GM23338 (cell line): Measurements from ENCODE around the gene CD47. TPM values are rescaled to one million over a fixed set of nuclear protein-coding genes. Genes with fewer than 3 reads are reported as not detected.

Source experiments
- ATAC-seq: fragments of 200-7000 bp; cut with Tn5 transposase; 3 replicates; pipeline ENCODE4 v1.9.1; 2020
- DNase-seq: peaks from one replicate; pipeline ENCODE4 v3.0.0-alpha.2; 2015; ENCODE audit warnings: low spot score
- H2AFZ ChIP-seq: fragments of 200-600 bp; sonication (generic); 2 replicates; pipeline ENCODE4 v1.8.0; 2016; ENCODE audit warnings: antibody characterized with exemption, mild to moderate bottlenecking, moderate library complexity
- H3F3A ChIP-seq: fragments of 200-600 bp; sonication (generic); replicated peaks from 2 replicates; pipeline ENCODE4 v1.8.0; 2017; ENCODE audit warnings: antibody characterized with exemption, mixed run types, low read depth
- H3K27ac ChIP-seq: fragments of 200-600 bp; sonication (generic); 2 replicates; pipeline ENCODE4 v1.6.1; 2016; ENCODE audit warnings: low read depth
- H3K27me3 ChIP-seq: fragments of 200-600 bp; sonication (generic); 2 replicates; pipeline ENCODE4 v1.8.0; 2016; ENCODE audit warnings: mild to moderate bottlenecking, mixed run types, moderate library complexity; ENCODE audit not compliant: insufficient read depth
- H3K36me3 ChIP-seq: fragments of 200-600 bp; sonication (generic); 2 replicates; pipeline ENCODE4 v1.8.0; 2016; ENCODE audit warnings: mild to moderate bottlenecking; ENCODE audit not compliant: insufficient read depth
- H3K4me1 ChIP-seq: fragments of 200-600 bp; sonication (generic); 2 replicates; pipeline ENCODE4 v1.8.0; 2016; ENCODE audit warnings: mild to moderate bottlenecking, moderate library complexity; ENCODE audit not compliant: insufficient read depth
- H3K4me2 ChIP-seq: fragments of 200-600 bp; sonication (generic); 2 replicates; pipeline ENCODE4 v1.7.1; 2017; ENCODE audit warnings: mixed run types
- H3K4me3 ChIP-seq: fragments of 200-600 bp; sonication (generic); 2 replicates; pipeline ENCODE4 v1.6.1; 2016; ENCODE audit warnings: mixed run types
- H3K79me2 ChIP-seq: fragments of 200-600 bp; sonication (generic); replicated peaks from 2 replicates; pipeline ENCODE4 v1.8.0; 2017; ENCODE audit warnings: mild to moderate bottlenecking; ENCODE audit not compliant: insufficient read depth
- H3K9me2 ChIP-seq: fragments of 200-600 bp; sonication (generic); 2 replicates; pipeline ENCODE4 v1.8.0; 2017; ENCODE audit not compliant: insufficient read depth
- H4K20me1 ChIP-seq: fragments of 200-600 bp; sonication (generic); replicated peaks from 2 replicates; pipeline ENCODE4 v1.8.0; 2017; ENCODE audit warnings: mild to moderate bottlenecking; ENCODE audit not compliant: insufficient read depth
- H3K27ac Mint-ChIP-seq: 2 replicates; pipeline ENCODE4 v1.8.0; 2020; ENCODE audit warnings: inconsistent platforms, mild to moderate bottlenecking, moderate library complexity, mixed read lengths
- H3K27me3 Mint-ChIP-seq: 3 replicates; pipeline ENCODE4 v1.8.0; 2022; ENCODE audit warnings: low read depth, mild to moderate bottlenecking, moderate library complexity, mixed read lengths, inconsistent platforms; ENCODE audit not compliant: insufficient read depth, poor library complexity
- H3K36me3 Mint-ChIP-seq: 3 replicates; pipeline ENCODE4 v1.8.0; 2021; ENCODE audit warnings: low read depth, mild to moderate bottlenecking, inconsistent platforms, moderate library complexity, mixed read lengths
- H3K4me1 Mint-ChIP-seq: 3 replicates; pipeline ENCODE4 v1.8.0; 2020; ENCODE audit warnings: mild to moderate bottlenecking, inconsistent platforms, mixed read lengths
- H3K4me3 Mint-ChIP-seq: 3 replicates; pipeline ENCODE4 v1.8.0; 2021; ENCODE audit warnings: moderate library complexity, mild to moderate bottlenecking, inconsistent platforms, mixed read lengths
- H3K9me3 Mint-ChIP-seq: 3 replicates; pipeline ENCODE4 v1.8.0; 2020; ENCODE audit warnings: moderate library complexity, mild to moderate bottlenecking, inconsistent platforms, mixed read lengths
- CREB1 ChIP-seq: fragments of 250-450 bp; sonication (Bioruptor Pico); IDR thresholded peaks from 2 replicates; pipeline ENCODE4 v1.5.0; 2020; ENCODE audit warnings: low read depth, mild to moderate bottlenecking, moderate library complexity
- EZH2 ChIP-seq: fragments of 200-600 bp; sonication (generic); IDR thresholded peaks from one replicate; pipeline ENCODE4 v1.8.0; 2017; ENCODE audit warnings: antibody characterized with exemption, mild to moderate bottlenecking, low read depth; ENCODE audit not compliant: unreplicated experiment
- EZH2phosphoT487 ChIP-seq: fragments of 200-600 bp; sonication (generic); IDR thresholded peaks from one replicate; pipeline ENCODE4 v1.8.1; 2018; ENCODE audit warnings: antibody characterized with exemption; ENCODE audit not compliant: unreplicated experiment
- JUNB ChIP-seq: IDR thresholded peaks from one replicate; pipeline ENCODE4 v1.6.1; 2016; ENCODE audit warnings: antibody characterized with exemption; ENCODE audit not compliant: unreplicated experiment
- NANOG ChIP-seq: IDR thresholded peaks from 2 replicates; pipeline ENCODE4 v1.6.1; 2016; ENCODE audit warnings: antibody characterized with exemption, borderline replicate concordance
- POLR2AphosphoS5 ChIP-seq: IDR thresholded peaks from 2 replicates; pipeline ENCODE4 v1.6.1; 2016; ENCODE audit warnings: antibody characterized with exemption, low read depth
- STAT1 ChIP-seq: IDR thresholded peaks from one replicate; pipeline ENCODE4 v1.6.1; 2016; ENCODE audit warnings: antibody characterized with exemption; ENCODE audit not compliant: unreplicated experiment
- ZNF114 ChIP-seq: fragments of 250-450 bp; sonication (Bioruptor Pico); IDR thresholded peaks from 2 replicates; pipeline ENCODE4 v1.5.0; 2020; ENCODE audit warnings: mild to moderate bottlenecking, moderate library complexity
- ZNF331 ChIP-seq: fragments of 250-450 bp; sonication (Bioruptor Pico); IDR thresholded peaks from 2 replicates; pipeline ENCODE4 v1.5.0; 2020; ENCODE audit warnings: low read depth, mild to moderate bottlenecking, moderate library complexity
- polyA plus RNA-seq: library from polyadenylated mRNA; unstranded; fragments of >200 nt; fragmentation: Nextera tagmentation; extraction: Ambion mirVana; gene quantifications from 2 replicates; pipeline ENCODE4 v1.2.1, GENCODE V29; 2016
- total RNA-seq: library from RNA; depleted of rRNA; stranded (reverse); fragments of >200 nt; shearing (Covaris generic); gene quantifications from 2 replicates; pipeline ENCODE4 v1.2.3, GENCODE V29; 2014
- TF ChIP-seq, protein P1 (sequence below): fragments of 250-450 bp; sonication (Bioruptor Pico); IDR thresholded peaks from 2 replicates; pipeline ENCODE4 v1.5.0; 2020; ENCODE audit warnings: mild to moderate bottlenecking, moderate library complexity
- TF ChIP-seq, protein P2 (sequence below): IDR thresholded peaks from one replicate; pipeline ENCODE4 v1.6.1; 2018; ENCODE audit warnings: antibody characterized with exemption; ENCODE audit not compliant: unreplicated experiment
- TF ChIP-seq, protein P3 (sequence below): IDR thresholded peaks from 2 replicates; pipeline ENCODE4 v1.6.1; 2016; ENCODE audit warnings: antibody characterized with exemption
- TF ChIP-seq, protein P4 (sequence below), 2 experiments: fragments of 200-600 bp in 1 of 2; sonication (generic) in 1 of 2; conservative IDR thresholded peaks; 2 replicates each; pipeline versions ENCODE4 v1.5.1 to v1.6.1; 2016 to 2017; ENCODE audit warnings: antibody characterized with exemption in 2 of 2, low read depth in 2 of 2, mild to moderate bottlenecking in 2 of 2, moderate library complexity in 1 of 2

CD47 gene
- total and polyA plus RNA-seq, 2 experiments from 2014 or later: 22.1 to 26.9 TPM

DNA sequence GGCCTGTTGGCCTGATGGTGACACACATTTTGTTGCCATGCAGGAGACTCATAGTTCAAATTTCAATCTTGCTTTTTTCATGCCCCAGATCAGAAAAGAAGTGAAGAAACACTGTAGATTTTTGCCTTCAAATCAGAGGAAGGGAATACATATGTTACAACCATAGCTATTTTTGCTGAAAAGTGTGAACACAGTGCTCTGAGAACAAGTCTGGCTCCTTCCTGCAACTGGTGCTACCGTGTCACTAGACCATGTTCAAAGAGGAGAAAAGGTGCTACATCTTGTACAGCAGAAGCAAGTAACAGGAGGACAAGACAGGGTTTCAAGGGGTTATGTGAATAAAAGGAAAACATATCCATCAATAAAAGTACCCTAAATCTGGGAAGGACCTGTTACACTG is 44.6 kb downstream of the CD47 start:
- TF ChIP-seq, protein P1, sequence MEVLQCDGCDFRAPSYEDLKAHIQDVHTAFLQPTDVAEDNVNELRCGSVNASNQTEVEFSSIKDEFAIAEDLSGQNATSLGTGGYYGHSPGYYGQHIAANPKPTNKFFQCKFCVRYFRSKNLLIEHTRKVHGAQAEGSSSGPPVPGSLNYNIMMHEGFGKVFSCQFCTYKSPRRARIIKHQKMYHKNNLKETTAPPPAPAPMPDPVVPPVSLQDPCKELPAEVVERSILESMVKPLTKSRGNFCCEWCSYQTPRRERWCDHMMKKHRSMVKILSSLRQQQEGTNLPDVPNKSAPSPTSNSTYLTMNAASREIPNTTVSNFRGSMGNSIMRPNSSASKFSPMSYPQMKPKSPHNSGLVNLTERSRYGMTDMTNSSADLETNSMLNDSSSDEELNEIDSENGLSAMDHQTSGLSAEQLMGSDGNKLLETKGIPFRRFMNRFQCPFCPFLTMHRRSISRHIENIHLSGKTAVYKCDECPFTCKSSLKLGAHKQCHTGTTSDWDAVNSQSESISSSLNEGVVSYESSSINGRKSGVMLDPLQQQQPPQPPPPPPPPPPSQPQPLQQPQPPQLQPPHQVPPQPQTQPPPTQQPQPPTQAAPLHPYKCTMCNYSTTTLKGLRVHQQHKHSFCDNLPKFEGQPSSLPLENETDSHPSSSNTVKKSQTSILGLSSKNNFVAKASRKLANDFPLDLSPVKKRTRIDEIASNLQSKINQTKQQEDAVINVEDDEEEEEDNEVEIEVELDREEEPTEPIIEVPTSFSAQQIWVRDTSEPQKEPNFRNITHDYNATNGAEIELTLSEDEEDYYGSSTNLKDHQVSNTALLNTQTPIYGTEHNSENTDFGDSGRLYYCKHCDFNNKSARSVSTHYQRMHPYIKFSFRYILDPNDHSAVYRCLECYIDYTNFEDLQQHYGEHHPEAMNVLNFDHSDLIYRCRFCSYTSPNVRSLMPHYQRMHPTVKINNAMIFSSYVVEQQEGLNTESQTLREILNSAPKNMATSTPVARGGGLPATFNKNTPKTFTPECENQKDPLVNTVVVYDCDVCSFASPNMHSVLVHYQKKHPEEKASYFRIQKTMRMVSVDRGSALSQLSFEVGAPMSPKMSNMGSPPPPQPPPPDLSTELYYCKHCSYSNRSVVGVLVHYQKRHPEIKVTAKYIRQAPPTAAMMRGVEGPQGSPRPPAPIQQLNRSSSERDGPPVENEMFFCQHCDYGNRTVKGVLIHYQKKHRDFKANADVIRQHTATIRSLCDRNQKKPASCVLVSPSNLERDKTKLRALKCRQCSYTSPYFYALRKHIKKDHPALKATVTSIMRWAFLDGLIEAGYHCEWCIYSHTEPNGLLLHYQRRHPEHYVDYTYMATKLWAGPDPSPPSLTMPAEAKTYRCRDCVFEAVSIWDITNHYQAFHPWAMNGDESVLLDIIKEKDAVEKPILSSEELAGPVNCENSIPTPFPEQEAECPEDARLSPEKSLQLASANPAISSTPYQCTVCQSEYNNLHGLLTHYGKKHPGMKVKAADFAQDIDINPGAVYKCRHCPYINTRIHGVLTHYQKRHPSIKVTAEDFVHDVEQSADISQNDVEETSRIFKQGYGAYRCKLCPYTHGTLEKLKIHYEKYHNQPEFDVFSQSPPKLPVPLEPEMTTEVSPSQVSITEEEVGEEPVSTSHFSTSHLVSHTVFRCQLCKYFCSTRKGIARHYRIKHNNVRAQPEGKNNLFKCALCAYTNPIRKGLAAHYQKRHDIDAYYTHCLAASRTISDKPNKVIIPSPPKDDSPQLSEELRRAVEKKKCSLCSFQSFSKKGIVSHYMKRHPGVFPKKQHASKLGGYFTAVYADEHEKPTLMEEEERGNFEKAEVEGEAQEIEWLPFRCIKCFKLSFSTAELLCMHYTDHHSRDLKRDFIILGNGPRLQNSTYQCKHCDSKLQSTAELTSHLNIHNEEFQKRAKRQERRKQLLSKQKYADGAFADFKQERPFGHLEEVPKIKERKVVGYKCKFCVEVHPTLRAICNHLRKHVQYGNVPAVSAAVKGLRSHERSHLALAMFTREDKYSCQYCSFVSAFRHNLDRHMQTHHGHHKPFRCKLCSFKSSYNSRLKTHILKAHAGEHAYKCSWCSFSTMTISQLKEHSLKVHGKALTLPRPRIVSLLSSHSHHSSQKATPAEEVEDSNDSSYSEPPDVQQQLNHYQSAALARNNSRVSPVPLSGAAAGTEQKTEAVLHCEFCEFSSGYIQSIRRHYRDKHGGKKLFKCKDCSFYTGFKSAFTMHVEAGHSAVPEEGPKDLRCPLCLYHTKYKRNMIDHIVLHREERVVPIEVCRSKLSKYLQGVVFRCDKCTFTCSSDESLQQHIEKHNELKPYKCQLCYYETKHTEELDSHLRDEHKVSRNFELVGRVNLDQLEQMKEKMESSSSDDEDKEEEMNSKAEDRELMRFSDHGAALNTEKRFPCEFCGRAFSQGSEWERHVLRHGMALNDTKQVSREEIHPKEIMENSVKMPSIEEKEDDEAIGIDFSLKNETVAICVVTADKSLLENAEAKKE (CRISPR knock-in tag): no peak
- no peak for TF ChIP-seq NANOG
- no peak for TF ChIP-seq CREB1
- TF ChIP-seq ZNF114 (CRISPR knock-in tag): no peak
- TF ChIP-seq JUNB: no peak
- TF ChIP-seq, protein P2, sequence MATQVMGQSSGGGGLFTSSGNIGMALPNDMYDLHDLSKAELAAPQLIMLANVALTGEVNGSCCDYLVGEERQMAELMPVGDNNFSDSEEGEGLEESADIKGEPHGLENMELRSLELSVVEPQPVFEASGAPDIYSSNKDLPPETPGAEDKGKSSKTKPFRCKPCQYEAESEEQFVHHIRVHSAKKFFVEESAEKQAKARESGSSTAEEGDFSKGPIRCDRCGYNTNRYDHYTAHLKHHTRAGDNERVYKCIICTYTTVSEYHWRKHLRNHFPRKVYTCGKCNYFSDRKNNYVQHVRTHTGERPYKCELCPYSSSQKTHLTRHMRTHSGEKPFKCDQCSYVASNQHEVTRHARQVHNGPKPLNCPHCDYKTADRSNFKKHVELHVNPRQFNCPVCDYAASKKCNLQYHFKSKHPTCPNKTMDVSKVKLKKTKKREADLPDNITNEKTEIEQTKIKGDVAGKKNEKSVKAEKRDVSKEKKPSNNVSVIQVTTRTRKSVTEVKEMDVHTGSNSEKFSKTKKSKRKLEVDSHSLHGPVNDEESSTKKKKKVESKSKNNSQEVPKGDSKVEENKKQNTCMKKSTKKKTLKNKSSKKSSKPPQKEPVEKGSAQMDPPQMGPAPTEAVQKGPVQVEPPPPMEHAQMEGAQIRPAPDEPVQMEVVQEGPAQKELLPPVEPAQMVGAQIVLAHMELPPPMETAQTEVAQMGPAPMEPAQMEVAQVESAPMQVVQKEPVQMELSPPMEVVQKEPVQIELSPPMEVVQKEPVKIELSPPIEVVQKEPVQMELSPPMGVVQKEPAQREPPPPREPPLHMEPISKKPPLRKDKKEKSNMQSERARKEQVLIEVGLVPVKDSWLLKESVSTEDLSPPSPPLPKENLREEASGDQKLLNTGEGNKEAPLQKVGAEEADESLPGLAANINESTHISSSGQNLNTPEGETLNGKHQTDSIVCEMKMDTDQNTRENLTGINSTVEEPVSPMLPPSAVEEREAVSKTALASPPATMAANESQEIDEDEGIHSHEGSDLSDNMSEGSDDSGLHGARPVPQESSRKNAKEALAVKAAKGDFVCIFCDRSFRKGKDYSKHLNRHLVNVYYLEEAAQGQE: no peak
- TF ChIP-seq, protein P3, sequence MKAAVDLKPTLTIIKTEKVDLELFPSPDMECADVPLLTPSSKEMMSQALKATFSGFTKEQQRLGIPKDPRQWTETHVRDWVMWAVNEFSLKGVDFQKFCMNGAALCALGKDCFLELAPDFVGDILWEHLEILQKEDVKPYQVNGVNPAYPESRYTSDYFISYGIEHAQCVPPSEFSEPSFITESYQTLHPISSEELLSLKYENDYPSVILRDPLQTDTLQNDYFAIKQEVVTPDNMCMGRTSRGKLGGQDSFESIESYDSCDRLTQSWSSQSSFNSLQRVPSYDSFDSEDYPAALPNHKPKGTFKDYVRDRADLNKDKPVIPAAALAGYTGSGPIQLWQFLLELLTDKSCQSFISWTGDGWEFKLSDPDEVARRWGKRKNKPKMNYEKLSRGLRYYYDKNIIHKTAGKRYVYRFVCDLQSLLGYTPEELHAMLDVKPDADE: no peak
- TF ChIP-seq ZNF331 (CRISPR knock-in tag): no peak
- no peak for TF ChIP-seq EZH2phosphoT487
- TF ChIP-seq, protein P4, sequence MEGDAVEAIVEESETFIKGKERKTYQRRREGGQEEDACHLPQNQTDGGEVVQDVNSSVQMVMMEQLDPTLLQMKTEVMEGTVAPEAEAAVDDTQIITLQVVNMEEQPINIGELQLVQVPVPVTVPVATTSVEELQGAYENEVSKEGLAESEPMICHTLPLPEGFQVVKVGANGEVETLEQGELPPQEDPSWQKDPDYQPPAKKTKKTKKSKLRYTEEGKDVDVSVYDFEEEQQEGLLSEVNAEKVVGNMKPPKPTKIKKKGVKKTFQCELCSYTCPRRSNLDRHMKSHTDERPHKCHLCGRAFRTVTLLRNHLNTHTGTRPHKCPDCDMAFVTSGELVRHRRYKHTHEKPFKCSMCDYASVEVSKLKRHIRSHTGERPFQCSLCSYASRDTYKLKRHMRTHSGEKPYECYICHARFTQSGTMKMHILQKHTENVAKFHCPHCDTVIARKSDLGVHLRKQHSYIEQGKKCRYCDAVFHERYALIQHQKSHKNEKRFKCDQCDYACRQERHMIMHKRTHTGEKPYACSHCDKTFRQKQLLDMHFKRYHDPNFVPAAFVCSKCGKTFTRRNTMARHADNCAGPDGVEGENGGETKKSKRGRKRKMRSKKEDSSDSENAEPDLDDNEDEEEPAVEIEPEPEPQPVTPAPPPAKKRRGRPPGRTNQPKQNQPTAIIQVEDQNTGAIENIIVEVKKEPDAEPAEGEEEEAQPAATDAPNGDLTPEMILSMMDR (conservative IDR thresholded peaks at IDR 0.05; ENCODE audit: low read depth in 2 of 2): no peak
- TF ChIP-seq POLR2AphosphoS5: no peak
- TF ChIP-seq STAT1: no peak
- TF ChIP-seq EZH2: no peak

More for the DNA sequence above, 44.6 kb downstream of the CD47 start:
- Mint-ChIP-seq H3K4me3 (no peak overlapping the region), H3K27ac (no peak overlapping the region), H3K9me3 (no peaks in the 10 kb centered on the region), H3K4me1 (peaks cover 14% of the 10 kb centered on the region), H3K36me3 (no peaks in the 10 kb centered on the region), H3K27me3 (no peaks in the 10 kb centered on the region)
- Histone ChIP-seq H4K20me1 (no peaks in the 10 kb centered on the region), H2AFZ (no peak overlapping the region), H3K4me2 (no peak overlapping the region), H3K4me3 (no peak overlapping the region), H3K27me3 (no peaks in the 10 kb centered on the region), H3K36me3 (no peaks in the 10 kb centered on the region), H3K79me2 (no peaks in the 10 kb centered on the region), H3K27ac (no peak overlapping the region), H3K9me2 (no peaks in the 10 kb centered on the region), H3K4me1 (peaks cover 11% of the 10 kb centered on the region; the same call in 1 of the 2 replicates), H3F3A (no peaks in the 10 kb centered on the region)
- no peak for ATAC-seq
- DNase-seq: no peak
